ENCODE measurements around the gene SHPK.

GRCh38 chr17:3656353-3656752 is 20.3 kb upstream of the SHPK start:
- TF ChIP-seq CTCF (IDR thresholded peaks at IDR 0.05) (no peak), POLR2A (IDR thresholded peaks at IDR 0.05) (no peak)
